Hepatocyte (in vitro differentiated cells): Measurements from ENCODE around the gene MAGI2.

Experiments used
- CTCF ChIP-seq: fragments of 200-600 bp; sonication (generic); IDR thresholded peaks from 2 replicates; pipeline ENCODE4 v1.5.1; 2016; ENCODE audit warnings: antibody characterized with exemption, mild to moderate bottlenecking; ENCODE audit not compliant: poor library complexity
- EZH2 ChIP-seq: fragments of 200-600 bp; sonication (generic); IDR thresholded peaks from 2 replicates; pipeline ENCODE4 v1.6.1; 2016; ENCODE audit warnings: antibody characterized with exemption, mild to moderate bottlenecking, borderline replicate concordance

- TF ChIP-seq EZH2, result no peak
- no peak for TF ChIP-seq CTCF
Observed at GRCh38 chr7:79347351-79347750, 106.1 kb downstream of the MAGI2 start.
